ENCODE results near the gene DLX1.
"Not testable (repeated sequence)": the region's sequence is repeated elsewhere in the genome, so short reads cannot be mapped to it uniquely, and the experiment has no call there.

Gene DLX1

DNA sequence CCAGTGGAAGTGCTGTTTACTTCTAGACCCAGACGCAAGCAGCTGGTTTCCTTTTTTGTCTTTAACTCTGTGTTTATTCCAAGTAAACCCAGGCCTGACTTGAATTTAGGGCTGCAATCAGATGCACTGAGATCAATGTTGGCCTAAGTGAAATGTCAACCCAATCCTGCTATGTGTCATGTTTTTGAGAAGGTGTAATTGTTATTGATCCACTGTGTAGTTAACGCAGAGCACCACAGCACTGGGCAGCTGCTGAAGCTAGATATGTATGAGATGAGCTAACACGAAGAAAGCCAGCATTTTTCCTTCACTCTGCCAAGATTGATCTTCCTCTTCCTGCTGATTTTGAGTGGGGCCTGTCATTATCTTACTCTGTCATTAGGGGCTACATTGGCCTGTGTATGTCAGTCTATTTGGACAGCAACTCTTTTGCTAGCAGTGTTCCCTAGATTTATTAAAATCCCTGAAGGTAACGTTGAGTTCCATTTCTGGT lies 18.9 kb upstream of the DLX1 start:
- no peak for DNase-seq

DNA sequence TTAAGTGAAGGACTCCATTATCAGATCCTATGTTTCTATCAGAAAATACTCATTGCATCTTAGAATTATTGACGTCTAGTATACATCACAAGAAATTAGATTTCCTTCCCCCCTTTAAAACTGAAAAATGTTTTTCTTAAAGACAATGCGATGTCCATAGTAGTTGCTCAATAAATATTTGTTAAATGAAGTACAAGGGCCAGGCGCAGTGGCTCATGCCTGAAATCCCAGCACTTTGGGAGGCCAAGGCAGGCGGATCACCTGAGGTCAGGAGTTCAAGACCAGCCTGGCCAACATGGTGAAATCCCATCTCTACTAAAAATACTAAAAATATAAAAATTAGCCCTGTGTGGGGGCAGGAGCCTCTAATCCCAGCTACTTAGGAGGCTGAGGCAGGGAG lies 17.4 kb upstream of the DLX1 start:
- not testable (repeated sequence) for DNase-seq

DNA sequence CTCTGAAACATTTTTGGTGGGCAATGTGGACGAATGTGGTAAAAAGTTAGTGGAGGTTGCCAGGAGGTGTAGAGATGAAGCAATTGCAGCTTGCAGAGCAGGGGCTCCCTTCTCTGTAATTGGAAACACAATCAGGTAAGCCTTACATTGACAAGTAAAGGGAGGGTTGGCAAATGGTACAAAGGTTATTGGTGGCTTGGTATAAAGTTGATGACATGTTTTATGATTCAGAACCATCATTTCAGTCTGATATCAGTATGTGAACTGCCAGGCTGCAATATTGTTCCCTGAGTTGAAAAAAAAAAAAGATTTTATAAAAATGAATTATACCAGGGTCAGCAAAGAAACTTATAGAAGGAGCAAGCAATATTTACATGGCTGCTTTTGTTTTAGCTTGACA lies 14.4 kb upstream of the DLX1 start:
- DNase-seq: no peak

DNA sequence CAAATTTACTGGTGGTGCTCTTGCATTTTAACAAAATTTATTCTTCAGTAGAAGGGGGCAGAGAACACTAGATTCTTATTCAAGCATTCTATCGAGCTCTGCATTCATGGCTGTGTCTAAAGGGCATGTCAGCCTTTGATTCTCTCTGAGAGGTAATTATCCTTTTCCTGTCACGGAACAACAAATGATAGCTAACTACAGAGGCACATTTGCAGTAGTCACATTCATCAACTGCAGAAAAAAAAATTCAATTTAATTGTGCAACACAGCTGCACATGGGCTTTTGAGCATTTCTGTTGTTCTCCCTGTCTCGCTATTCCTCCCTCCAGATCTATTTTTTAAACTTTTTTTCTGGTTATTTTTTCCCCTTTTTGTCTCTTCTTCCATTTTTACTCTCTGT lies 13.0 kb upstream of the DLX1 start:
- peak; percentile 31 for DNase-seq

DNA sequence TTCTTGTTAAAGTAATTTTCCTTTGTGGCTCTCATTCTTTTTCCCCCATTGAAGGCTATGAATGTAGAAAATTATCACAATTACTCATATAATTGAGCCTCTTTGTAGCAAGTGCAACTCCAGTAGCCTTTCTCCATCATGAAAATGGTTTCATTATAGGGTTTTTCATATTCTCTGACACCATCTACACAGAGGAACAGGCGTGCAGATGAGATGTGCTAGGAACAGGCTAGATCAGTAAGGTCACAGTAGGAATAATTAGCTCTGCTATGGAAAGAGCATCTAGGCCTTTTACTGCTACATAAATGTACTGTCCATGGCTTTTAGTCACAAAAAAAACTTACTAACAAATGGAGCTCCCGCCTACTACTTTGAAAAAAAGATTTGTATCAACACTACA lies 12.6 kb upstream of the DLX1 start:
- peak; percentile 76 for DNase-seq

DNA sequence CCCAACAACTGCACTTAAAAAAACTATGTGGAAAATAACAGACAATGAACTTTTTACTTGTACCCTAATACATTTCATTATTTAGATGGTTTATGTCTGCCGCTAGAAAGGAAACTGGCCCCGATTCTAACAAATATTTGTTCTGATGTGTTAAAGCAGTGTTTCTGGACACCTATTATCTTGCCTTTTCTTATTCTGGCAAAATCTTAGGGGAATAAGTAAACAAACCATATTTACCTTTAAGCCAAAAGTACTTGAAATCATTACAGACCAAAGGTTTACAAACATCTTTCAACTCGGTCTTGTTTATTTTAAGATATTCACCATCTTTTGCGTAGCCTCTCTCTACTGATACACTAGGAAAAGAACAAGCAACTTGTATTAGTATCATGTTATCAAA lies 11.8 kb upstream of the DLX1 start:
- DNase-seq: no peak

DNA sequence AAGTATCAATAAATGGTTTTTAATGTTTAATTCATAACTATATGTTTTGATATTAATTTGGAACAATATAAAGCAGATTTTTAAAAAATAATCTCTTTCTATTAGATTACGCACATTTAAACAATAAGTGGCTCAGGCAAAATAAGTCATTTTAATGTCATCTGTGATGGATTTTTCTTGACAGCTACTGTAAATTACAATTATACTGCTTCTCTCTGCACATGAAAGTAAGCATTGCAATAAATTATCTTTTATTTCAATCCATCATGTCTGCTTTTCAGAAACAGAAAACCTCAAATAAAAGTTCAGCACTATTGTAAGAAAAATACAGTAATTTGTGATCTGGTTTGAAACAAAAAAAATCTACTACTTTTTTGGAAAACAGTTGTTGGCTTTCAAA lies 11.1 kb upstream of the DLX1 start:
- no peak for DNase-seq

DNA sequence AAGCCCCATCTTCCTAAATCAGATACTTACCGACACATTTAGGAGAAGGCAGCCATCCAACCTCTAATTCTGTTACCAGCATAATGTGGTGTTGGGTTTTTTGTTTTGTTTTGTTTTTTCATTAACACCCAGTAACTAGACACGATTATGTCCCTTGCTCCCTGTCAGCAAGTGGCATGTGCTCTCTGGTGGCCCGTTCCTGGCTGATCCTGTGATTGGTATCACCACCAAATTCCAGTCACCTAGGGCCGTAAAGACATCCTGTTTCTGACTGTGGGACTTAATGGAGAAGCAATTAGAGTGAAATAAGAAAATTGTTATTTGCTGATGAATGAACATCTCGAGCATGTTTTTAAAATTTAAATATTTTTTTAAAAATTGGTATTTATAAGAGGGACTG lies 5.9 kb upstream of the DLX1 start:
- no peak for DNase-seq

DNA sequence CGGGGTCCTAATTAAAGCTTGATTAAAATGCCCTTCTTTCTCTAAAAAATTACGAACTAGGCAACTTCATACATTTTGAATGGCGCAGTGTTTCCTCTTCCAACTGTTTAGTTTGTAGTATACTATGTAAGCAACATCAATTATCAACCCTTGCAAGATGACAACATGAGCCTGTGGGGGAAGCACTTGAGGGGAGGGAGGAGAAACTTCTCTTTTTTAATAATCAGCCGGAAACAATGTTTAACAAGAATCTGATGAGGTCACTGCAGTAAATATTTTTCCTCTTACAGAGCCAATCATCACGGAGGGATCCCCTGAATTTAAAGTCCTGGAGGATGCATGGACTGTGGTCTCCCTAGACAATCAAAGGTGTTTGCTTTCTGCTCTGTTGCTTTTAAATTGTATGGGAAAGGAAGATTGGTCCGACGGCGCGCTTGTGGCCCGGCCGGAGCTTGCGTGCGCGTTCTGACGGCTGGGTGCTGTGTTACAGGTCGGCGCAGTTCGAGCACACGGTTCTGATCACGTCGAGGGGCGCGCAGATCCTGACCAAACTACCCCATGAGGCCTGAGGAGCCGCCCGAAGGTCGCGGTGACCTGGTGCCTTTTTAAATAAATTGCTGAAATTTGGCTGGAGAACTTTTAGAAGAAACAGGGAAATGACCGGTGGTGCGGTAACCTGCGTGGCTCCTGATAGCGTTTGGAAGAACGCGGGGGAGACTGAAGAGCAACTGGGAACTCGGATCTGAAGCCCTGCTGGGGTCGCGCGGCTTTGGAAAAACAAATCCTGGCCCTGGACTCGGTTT lies 5.3 kb upstream of the DLX1 start:
- no peak for DNase-seq

DNA sequence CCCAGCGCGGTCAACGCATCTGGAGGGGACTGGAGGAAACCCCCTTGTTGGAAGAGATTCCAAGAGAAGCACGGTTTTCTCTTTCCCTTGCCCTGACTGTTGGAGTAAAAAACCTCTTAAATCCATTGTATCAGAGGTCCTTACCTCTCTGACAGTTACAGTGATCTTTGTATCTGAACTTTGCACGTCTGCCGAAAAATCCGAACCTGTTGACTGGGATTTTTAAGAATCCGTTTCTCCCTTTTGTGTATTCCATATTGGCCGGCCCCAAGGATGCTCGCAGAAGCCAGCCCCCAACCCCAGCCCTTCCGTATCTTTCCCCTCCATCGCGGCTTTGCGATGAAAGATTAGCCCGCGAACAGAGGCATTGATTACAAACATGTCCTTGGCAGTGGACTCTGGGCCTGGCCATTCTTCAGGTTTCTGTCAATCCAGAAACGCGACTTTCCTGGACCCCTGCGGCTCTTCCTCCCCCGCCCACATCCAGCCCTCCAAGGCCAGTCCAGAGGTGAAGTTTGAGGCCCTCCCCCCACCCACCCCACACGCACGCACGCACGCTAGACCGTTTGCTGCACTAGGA lies 4.6 kb upstream of the DLX1 start:
- DNase-seq: no peak

DNA sequence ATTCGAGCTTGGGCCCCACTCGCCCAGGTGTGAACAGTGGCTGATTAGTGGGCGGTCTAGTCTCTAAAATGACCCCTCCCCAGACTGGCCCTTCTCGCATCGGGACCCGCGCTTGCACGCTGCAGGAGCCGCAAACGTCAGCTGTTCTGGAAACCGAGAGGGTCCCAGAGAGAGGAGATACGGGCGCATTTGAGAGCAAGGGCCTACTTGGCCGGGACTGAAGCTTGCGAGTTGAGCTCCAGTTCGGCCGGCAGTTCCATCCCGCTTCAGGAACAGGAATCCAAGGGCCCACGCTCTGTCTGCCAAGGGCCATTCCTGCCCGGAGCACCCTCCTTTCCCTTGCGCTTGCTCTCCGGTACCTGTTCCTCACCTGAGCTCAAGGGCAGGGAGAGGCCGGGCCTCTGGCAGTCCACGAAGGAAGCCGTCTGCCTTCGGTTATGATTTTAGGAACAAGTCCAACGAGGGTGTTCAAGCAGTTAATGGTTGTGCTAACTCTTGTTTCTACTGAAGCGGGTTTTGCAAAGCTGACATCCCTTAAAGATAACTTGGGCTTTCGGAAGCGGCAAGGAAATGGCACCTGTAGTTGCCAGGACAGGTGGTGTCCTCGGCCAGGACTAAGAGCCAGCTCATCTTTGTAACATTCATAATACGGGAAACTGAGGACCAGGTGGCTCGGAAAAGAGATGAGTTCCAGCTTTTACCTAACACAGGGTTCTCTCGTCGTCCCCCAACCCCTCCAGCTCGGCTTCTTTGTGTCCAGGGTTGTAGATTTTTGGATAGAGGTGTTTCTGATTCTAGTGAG lies 3.9 kb upstream of the DLX1 start:
- DNase-seq: no peak

DNA sequence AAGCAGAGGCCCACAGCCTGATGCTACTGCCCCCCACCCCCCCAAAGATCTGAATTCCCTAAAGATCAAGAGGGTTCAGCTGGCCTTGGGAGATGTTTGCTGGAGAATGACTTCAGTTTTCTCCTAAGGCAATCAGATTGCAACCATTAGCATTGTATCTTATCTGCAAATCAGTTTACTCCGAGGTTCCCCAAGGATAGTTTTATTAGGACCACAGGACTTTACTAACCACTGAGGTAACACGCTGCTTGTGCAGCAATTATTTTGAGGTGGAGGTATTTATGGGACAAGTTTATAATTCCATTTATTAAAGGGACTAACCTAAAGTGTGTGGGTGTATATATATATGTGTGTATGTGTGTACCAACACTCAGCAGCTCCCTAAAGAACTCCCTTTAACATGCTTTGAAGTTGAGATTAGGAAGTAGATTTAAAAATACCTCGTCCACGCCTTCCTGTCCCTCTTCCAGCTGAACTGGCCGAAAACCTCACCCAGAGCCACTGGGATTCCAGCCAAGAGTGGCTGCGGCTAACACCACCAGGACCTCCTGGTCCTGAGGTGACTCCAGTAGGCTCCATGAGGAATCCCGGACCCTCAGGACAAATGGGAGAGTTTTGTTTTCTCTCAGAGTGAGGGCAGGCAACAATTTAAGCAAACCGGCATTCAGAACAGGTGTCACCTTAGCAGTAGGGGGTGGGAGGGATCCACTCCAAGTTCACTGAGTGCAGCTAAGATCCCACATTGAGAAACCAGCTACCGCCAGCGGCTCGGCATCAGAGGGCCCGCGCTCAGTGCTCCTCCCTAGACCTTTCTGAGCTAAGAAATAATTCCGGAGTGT lies 3.0 kb upstream of the DLX1 start:
- no peak for DNase-seq

DNA sequence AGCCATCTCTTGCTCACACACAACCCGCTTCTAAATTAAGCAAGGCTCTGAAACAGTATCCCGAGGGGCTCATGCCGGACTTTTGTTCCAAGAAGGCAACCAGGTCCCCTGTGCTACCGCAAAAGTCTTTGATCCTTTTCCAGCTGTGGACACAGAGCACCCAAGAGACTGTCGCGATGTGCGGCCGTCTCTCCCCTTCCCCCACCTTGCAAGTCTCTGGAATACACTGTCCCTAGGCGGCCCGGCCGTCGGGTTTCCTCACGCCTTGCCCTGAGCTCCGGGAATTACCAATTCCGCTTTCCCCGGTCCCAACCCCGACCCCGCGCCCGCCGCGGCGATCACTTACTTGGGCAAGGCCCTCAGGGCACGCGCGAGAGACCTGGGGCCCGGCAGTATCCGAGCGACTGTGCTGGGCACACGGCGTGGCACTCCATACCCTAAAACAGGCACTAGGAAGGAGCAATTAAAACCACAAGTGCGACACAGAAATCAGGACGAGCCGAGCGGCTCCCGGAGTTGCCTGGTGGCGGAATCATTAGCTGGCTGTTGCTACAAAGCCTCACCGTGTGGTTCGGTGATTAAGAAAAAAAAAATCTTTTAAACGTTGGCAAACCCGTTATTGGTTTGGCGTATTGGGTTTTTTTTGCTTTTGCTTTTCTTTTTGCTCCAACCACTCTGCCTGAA lies 2.2 kb upstream of the DLX1 start:
- DNase-seq: no peak

DNA sequence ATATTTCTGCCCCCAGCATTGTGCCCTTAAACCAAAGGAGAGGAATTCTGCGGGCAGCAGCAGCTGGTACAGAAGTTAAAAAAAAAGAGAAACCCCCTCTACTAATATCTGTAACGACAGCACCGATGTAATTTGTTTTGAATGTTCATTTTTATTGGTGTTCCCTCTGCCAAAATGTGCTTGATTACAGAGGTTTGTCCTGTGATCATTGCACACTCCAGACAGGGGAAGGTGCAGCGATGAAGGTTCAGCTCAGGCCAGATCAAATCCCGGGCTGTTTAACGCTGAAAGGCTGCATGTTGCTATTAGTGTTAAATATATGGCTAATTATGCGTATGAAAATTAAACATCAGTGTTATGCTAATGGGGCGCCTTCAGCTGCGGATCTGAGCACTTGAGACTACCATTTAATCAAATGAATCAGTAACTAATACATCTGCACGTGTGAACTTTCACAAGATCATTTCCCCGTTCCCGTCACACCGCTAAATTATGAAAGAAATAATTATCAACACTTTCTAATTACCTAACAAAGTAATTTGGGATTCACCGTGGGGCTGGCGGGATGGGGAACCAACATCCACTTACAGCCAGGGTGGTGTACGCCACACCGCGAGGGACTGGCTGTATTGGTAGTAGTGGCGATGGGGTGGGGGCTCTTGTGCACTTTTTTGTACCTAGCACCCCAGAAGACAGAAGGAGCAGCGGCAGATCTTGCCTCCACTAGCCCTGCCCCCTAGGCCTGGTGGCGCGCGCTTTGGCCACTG lies 1.5 kb upstream of the DLX1 start:
- DNase-seq: no peak

DNA sequence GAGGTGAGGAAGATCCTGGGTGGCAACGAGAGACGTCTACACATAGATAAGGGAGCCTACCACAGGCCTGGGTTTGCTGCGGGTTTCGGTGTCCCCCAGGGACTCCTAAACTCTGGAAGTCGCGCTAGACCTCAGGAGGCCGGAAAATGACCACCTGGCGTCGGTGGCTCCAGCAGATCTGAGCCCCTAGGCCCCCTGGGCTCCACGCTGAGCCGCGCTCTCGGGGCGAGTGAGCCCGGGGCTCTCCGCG lies 987 bp upstream of the DLX1 start:
- peak; percentile 68 for DNase-seq

DNA sequence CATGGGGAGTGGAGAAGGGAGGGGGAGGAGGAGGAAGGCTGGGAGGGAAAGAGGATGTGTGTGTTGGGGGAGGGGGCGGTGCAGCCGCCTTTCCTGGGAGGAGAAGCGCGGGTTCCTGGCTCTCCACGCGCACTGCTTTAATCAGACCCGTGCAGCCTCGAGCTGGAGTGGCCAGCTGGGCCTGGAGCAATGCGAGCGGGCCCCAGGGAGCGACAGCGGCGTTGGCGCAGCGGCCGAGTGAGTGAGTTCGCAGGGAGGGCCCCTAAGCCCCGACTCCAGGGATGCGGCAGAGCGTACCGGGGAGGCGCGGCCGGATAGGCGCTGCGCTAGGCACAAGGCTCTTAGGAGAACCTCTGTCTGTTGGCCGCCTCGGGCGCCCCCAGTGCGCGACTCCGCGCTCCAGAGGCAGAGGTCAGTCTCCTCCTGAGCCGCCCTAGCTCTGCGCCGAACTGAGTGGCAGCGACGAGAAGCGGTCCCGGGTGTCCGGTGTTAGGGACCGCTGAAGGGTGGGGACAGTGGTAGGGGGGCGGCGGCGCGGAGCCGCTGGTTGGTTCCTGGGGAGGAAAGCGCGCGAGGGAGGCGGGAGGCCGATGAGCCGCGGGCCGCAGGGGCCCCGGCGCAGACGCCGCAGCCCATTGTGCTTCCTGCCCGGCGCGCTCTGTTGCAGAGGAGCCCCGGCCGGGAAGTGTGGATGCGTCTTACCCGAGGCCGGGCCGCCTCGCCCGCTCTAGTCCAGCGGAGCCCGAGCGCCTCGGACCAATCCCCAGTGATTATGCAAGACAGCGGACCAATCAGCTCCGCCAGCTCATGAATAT lies 455 bp upstream of the DLX1 start:
- DNase-seq: peak; percentile 89

DNA sequence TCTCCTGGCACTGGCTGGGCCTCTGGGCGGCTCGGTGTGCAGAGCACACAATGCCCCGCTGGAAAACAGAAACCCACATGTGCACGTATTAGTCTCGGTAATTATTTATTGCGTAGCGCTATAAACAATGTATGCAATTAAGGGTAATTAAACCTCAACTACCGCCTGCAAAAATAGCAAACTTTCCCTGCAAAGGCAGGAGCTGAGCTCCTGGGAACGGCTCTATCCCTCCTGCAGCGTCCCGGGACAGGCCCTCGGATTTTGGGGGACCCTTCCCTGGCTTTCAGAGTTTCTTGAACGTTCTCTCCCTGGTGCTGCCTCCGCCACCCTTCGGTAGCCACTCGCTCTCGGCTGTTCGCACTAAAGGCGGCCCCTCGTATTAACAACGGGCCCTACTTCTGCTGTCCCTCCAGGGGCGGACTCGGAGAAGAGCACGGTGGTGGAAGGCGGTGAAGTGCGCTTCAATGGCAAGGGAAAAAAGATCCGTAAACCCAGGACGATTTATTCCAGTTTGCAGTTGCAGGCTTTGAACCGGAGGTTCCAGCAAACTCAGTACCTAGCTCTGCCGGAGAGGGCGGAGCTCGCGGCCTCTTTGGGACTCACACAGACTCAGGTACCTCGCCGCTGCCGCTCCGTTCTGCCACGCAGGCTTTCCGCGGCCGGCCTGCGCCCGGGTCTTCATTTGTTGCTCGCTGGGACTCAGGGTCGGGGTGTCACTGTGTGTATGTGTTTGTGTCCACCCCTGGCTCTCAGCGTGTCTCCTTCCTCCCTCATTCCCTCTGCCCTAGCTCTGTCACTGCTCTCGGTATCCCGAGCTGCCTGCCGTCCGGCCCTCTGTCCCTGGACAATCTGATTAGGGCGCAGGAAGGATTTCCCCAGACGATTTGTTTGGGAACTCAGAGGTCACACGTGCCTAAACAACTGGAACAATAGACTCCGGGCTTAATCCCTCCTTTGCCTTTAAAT lies 1.2 kb downstream of the DLX1 start:
- DNase-seq: peak; percentile 68

DNA sequence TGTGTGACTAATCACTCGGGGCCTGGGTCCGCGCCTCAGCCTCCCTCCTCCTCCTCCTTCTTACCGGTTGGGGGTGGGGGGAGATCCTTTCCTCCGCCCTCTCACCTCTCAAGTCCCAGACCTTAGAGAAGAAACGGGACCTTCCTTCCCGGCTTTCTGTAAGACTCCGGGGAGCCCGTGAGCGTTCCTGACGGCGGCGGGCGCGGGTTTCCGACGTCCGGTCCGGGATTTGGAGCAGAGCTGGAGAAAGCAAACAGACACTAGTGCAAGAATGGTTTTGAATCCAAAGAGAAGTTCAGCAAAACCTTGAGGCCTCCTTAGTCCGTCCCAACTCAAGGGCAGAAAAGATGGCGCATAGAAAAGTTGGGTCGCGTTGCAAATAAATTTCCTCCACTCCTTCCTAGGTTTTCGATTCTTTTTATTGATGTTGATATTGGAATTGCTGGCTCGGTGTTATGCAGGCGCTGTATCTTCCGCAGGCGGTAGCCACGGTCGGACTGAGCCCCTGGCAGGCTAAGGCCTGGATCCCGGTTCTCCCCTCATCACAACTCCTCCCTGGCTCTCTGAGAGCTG lies 2.0 kb downstream of the DLX1 start:
- no peak for DNase-seq

DNA sequence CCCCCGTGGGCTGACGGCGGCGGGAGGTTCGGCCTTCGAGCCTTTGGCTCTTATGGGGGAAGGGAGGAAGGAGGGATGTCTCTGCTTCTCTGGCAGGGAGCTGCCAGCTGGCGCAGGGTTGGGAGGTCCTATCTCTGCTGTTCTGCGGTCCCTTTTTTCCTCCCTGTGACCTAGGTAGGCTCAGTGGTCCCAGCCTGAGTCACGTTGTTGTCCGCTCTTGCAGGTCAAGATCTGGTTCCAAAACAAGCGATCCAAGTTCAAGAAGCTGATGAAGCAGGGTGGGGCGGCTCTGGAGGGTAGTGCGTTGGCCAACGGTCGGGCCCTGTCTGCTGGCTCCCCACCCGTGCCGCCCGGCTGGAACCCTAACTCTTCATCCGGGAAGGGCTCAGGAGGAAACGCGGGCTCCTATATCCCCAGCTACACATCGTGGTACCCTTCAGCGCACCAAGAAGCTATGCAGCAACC lies 2.5 kb downstream of the DLX1 start:
- no peak for DNase-seq

Measured in NCI-H526 treated with DMSO at 0.1 percent for 48 hours (cell line).